Endothelial cell (in vitro differentiated cells): ENCODE measurements around the gene VTN. TPM values are rescaled to one million over a fixed set of nuclear protein-coding genes. Genes with fewer than 3 reads are reported as not detected.

Experiments used
- DNase-seq: peaks from one replicate; pipeline ENCODE4 v3.0.0; 2021; ENCODE audit warnings: low spot score
- H3K27ac Mint-ChIP-seq: one replicate; pipeline ENCODE4 v1.8.0; 2021; ENCODE audit warnings: mixed read lengths, inconsistent platforms; ENCODE audit not compliant: unreplicated experiment
- H3K27me3 Mint-ChIP-seq: one replicate; pipeline ENCODE4 v1.8.0; 2021; ENCODE audit warnings: mild to moderate bottlenecking, moderate library complexity, mixed read lengths, inconsistent platforms; ENCODE audit not compliant: unreplicated experiment
- H3K36me3 Mint-ChIP-seq: one replicate; pipeline ENCODE4 v1.8.0; 2021; ENCODE audit warnings: mild to moderate bottlenecking, low read depth, mixed read lengths, inconsistent platforms; ENCODE audit not compliant: unreplicated experiment
- H3K4me1 Mint-ChIP-seq: one replicate; pipeline ENCODE4 v1.8.0; 2021; ENCODE audit warnings: mild to moderate bottlenecking, mixed read lengths, inconsistent platforms; ENCODE audit not compliant: unreplicated experiment
- H3K4me3 Mint-ChIP-seq: one replicate; pipeline ENCODE4 v1.8.0; 2021; ENCODE audit warnings: mild to moderate bottlenecking, mixed read lengths, inconsistent platforms; ENCODE audit not compliant: unreplicated experiment
- H3K9me3 Mint-ChIP-seq: one replicate; pipeline ENCODE4 v1.8.0; 2021; ENCODE audit warnings: mixed read lengths, inconsistent platforms; ENCODE audit not compliant: unreplicated experiment
- total RNA-seq: library from RNA; stranded (reverse); fragmentation: NEBNext Ultra II Directional; extraction: Animal tissue kit (Norgen Biotek cat#: 25700); gene quantifications from one replicate; pipeline ENCODE4 v1.2.1, GENCODE V29; 2021; ENCODE audit not compliant: unreplicated experiment
- TF ChIP-seq, protein P1 (sequence below): fragments of 200-600 bp; sonication (generic); IDR thresholded peaks from one replicate; pipeline ENCODE4 v1.5.0; 2021; ENCODE audit warnings: antibody characterized with exemption; ENCODE audit not compliant: unreplicated experiment

The VTN gene
- total RNA-seq, 1 donor from 2014 or later: not detected

DNA sequence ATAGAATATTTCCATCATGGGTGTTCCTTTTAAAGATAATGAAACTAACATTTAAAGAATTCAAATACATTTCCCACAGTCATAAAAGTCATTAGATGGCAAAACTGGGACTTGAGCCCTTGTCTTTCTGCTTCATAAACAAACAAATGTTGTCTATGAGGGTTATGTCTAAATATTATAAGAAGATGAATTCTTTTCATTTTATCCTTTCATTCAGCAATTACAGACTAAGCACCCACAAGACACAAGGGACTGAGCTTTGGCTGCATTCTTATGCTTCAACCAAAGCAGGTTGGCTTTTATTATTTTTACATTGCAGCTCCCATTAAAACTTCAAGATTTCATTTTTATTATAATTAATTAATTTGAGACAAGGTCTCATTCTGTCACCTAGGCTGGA, 16.3 kb upstream of the VTN start:
- peaks cover 7% of the 10 kb centered on the region for H3K36me3 Mint-ChIP-seq
- TF ChIP-seq, protein P1, sequence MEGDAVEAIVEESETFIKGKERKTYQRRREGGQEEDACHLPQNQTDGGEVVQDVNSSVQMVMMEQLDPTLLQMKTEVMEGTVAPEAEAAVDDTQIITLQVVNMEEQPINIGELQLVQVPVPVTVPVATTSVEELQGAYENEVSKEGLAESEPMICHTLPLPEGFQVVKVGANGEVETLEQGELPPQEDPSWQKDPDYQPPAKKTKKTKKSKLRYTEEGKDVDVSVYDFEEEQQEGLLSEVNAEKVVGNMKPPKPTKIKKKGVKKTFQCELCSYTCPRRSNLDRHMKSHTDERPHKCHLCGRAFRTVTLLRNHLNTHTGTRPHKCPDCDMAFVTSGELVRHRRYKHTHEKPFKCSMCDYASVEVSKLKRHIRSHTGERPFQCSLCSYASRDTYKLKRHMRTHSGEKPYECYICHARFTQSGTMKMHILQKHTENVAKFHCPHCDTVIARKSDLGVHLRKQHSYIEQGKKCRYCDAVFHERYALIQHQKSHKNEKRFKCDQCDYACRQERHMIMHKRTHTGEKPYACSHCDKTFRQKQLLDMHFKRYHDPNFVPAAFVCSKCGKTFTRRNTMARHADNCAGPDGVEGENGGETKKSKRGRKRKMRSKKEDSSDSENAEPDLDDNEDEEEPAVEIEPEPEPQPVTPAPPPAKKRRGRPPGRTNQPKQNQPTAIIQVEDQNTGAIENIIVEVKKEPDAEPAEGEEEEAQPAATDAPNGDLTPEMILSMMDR: no peak
- no peak overlapping the region for H3K27ac Mint-ChIP-seq
- DNase-seq: no peak
- H3K4me3 Mint-ChIP-seq: no peak overlapping the region
- H3K4me1 Mint-ChIP-seq: peaks cover 24% of the 10 kb centered on the region
- H3K27me3 Mint-ChIP-seq: peaks cover 25% of the 10 kb centered on the region
- no peaks in the 10 kb centered on the region for H3K9me3 Mint-ChIP-seq

DNA sequence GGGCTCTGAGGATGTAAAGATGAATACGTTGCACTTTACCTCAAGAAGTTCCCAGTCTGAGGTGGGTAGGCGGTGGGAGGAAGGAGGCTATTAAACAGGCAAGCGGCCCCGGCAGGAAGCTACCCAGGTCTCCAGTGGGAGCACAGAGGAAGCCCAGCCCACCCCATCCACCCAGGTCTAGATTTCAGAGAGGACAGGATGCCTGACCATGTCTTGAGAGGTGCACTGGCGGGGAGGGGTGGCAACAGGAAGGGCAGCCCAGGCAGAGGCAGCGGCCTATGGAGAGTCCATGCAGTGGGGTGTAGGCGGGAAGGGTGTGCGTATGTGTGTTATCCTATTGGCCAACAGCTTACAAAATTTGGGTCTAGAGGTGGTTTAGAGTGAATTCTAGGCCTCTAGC, 15.3 kb upstream of the VTN start:
- H3K4me3 Mint-ChIP-seq: no peak overlapping the region
- H3K27me3 Mint-ChIP-seq: peaks cover 25% of the 10 kb centered on the region
- H3K27ac Mint-ChIP-seq: no peak overlapping the region
- no peaks in the 10 kb centered on the region for H3K9me3 Mint-ChIP-seq
- H3K36me3 Mint-ChIP-seq: peaks cover 7% of the 10 kb centered on the region
- TF ChIP-seq, protein P1: no peak
- peaks cover 25% of the 10 kb centered on the region for H3K4me1 Mint-ChIP-seq
- DNase-seq: no peak

DNA sequence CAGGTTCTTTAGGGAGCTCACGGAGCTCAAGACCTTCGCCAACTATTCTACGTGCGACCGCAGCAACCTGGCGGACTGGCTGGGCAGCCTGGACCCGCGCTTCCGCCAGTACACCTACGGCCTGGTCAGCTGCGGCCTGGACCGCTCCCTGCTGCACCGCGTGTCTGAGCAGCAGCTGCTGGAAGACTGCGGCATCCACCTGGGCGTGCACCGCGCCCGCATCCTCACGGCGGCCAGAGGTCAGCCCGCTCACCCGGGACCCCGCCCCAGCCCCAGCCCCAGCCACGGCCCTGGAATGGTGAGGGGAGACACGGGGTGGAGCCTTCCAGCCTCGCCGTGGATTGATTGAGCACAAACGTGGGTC, 14.9 kb upstream of the VTN start:
- Mint-ChIP-seq H3K27ac (no peak overlapping the region), H3K27me3 (peaks cover 28% of the 10 kb centered on the region), H3K9me3 (no peaks in the 10 kb centered on the region), H3K36me3 (peaks cover 7% of the 10 kb centered on the region), H3K4me3 (peak overlapping the region; percentile 59), H3K4me1 (peaks cover 25% of the 10 kb centered on the region)
- TF ChIP-seq, protein P1: no peak
- DNase-seq: no peak

DNA sequence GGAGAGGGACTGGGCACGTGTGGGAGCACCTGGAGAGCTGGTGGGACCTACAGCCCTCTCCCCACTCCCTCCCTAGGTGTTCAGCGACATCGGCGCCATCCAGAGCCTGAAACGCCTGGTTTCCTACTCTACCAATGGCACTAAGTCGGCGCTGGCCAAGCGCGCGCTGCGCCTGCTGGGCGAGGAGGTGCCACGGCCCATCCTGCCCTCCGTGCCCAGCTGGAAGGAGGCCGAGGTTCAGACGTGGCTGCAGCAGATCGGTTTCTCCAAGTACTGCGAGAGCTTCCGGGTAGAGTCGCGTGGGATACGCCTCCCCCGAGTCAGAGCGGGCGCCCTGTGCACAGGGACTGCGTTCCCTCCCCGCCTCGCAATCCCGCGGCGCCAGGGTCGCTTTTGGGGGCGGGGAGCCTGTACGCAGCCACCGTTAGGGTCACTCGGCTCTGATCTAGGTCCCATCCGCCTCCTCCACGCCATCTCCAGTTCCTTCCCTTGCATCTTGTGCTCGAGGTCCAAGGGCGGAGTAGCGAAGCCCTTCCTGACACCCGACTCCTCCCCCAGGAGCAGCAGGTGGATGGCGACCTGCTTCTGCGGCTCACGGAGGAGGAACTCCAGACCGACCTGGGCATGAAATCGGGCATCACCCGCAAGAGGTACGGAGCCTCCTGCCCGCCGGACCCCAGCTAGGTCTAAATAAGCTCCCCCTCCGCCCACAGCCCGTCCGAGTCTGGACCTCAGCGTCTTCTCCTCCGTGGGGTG, 14.4 kb upstream of the VTN start:
- H3K4me1 Mint-ChIP-seq: peaks cover 26% of the 10 kb centered on the region
- no peak overlapping the region for H3K27ac Mint-ChIP-seq
- no peak for DNase-seq
- TF ChIP-seq, protein P1: no peak
- peaks cover 7% of the 10 kb centered on the region for H3K36me3 Mint-ChIP-seq
- peaks cover 28% of the 10 kb centered on the region for H3K27me3 Mint-ChIP-seq
- peak overlapping the region; percentile 59 for H3K4me3 Mint-ChIP-seq
- H3K9me3 Mint-ChIP-seq: no peaks in the 10 kb centered on the region

DNA sequence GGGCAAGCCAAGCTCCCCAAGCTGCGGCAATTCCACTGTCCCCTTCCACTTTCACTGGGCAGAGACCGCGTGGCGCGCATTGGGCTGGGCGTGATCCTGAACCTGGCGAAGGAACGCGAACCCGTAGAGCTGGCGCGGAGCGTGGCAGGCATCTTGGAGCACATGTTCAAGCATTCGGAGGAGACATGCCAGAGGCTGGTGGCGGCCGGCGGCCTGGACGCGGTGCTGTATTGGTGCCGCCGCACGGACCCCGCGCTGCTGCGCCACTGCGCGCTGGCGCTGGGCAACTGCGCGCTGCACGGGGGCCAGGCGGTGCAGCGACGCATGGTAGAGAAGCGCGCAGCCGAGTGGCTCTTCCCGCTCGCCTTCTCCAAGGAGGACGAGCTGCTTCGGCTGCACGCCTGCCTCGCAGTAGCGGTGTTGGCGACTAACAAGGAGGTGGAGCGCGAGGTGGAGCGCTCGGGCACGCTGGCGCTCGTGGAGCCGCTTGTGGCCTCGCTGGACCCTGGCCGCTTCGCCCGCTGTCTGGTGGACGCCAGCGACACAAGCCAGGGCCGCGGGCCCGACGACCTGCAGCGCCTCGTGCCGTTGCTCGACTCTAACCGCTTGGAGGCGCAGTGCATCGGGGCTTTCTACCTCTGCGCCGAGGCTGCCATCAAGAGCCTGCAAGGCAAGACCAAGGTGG, 11.2 kb upstream of the VTN start:
- peaks cover 29% of the 10 kb centered on the region for H3K4me1 Mint-ChIP-seq
- H3K9me3 Mint-ChIP-seq: no peaks in the 10 kb centered on the region
- DNase-seq: peak; percentile 74
- H3K27me3 Mint-ChIP-seq: peaks cover 26% of the 10 kb centered on the region
- peaks cover 7% of the 10 kb centered on the region for H3K36me3 Mint-ChIP-seq
- no peak overlapping the region for H3K27ac Mint-ChIP-seq
- H3K4me3 Mint-ChIP-seq: peak overlapping the region; percentile 59
- TF ChIP-seq, protein P1: no peak
